ENCODE measurements around the gene LMLN.
"Not testable (repeated sequence)": the region's sequence is repeated elsewhere in the genome, so short reads cannot be mapped to it uniquely, and the experiment has no call there.

The LMLN gene

DNA sequence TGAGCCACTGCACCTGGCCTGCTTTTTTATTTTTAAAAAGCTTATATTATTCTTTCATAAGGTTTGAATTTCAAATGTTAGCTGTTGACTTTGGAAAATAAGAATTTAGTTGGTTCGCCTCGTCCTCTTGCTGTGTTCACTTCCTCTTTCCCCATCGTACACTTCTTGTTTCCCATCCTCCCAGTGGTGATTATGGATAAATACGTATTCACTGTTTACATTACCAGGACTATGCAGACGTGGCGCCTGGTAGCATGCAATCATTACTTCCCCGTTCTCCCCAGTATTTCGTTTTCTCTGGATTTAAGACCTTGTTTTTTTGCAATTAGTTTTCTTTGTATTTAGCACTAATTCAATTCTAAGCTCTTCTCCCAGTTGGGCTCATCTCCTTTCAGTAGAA, 70.1 kb downstream of the LMLN start:
- Histone ChIP-seq H3K9ac (ENCODE audit: low read length) (no peak overlapping the region), H3K36me3 (ENCODE audit: insufficient read depth, low read length) (peaks cover 3% of the 10 kb centered on the region), H3K27ac (ENCODE audit: low read depth, low read length) (no peak overlapping the region), H3K27me3 (ENCODE audit: control insufficient read depth in 1 of 2, insufficient read depth in 2 of 2, low read length in 2 of 2) (no peaks in the 10 kb centered on the region), H3K4me1 (ENCODE audit: insufficient read depth, low read length) (no peaks in the 10 kb centered on the region), H3K4me3 (ENCODE audit: low read depth in 1 of 2, low read length in 2 of 2) (no peak overlapping the region), H3K9me3 (ENCODE audit: low read length) (no peaks in the 10 kb centered on the region)

DNA sequence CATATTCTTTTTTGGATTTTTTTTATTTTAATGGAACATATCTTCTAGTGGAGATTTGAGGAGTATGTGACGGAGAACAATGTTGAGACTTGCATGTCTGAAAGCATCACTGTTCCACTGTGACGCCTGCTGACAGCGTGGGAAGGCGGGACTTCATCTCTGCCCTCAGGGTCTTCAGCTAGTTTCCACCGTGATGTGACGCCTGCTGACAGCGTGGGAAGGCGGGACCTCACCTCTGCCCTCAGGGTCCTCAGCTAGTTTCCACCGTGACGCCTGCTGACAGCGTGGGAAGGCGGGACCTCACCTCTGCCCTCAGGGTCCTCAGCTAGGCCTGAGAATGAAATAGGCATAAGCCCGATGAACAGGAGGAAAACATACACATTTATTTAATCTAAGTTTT, 70.7 kb downstream of the LMLN start:
- Histone ChIP-seq H3K36me3 (ENCODE audit: insufficient read depth, low read length) (peaks cover 3% of the 10 kb centered on the region), H3K27me3 (ENCODE audit: control insufficient read depth in 1 of 2, insufficient read depth in 2 of 2, low read length in 2 of 2) (no peaks in the 10 kb centered on the region), H3K27ac (ENCODE audit: low read depth, low read length) (no peak overlapping the region), H3K9me3 (ENCODE audit: low read length) (no peaks in the 10 kb centered on the region), H3K9ac (ENCODE audit: low read length) (no peak overlapping the region), H3K4me3 (ENCODE audit: low read depth in 1 of 2, low read length in 2 of 2) (no peak overlapping the region), H3K4me1 (ENCODE audit: insufficient read depth, low read length) (no peaks in the 10 kb centered on the region)

DNA sequence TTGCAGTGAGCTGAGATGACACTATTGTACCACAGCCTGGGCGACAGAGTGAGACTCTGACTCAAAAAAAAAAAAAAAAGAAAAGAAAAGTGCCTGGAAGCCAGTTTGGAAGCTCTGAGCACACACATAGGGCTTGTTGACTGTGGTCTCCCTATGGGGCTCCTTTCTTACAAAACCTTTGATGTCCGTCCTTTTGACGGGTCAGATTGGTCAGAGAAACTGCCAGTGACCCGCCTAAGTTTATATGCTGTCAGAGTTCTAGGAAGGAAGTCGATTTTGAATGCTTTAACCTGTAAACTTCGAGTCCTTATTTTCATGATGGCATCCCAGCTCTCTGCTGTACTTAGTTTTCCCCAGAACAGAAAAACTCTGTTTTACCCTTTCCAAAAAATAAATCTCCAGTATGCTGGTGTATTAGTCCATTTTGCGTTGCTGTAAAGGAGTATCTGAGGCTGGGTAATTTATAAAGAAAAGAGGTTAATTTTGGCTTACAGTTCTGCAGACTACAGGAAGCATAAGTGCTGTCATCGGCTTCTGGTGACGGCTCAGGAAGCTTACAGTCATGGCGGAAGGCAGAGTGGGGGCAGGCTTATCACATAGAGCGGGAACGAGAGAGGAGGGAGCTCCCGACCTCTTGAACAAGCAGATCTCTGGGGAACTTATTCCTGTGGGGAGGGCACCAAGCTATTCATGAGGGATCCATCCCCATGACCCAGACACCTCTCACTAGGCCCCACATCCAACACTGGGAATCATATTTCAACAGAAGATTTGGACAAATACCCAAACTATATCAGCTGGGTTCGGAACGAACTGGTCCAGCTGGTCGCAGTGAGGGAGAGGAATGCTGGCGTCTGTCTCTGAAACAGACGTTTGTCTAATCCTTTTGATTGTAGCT, 72.3 kb downstream of the LMLN start:
- Histone ChIP-seq H3K9me3 (ENCODE audit: low read length) (no peaks in the 10 kb centered on the region), H3K4me1 (ENCODE audit: insufficient read depth, low read length) (no peaks in the 10 kb centered on the region), H3K27me3 (ENCODE audit: control insufficient read depth in 1 of 2, insufficient read depth in 2 of 2, low read length in 2 of 2) (no peaks in the 10 kb centered on the region), H3K9ac (ENCODE audit: low read length) (no peak overlapping the region), H3K36me3 (ENCODE audit: insufficient read depth, low read length) (no peaks in the 10 kb centered on the region), H3K27ac (ENCODE audit: low read depth, low read length) (no peak overlapping the region), H3K4me3 (ENCODE audit: low read depth in 1 of 2, low read length in 2 of 2) (no peak overlapping the region)

DNA sequence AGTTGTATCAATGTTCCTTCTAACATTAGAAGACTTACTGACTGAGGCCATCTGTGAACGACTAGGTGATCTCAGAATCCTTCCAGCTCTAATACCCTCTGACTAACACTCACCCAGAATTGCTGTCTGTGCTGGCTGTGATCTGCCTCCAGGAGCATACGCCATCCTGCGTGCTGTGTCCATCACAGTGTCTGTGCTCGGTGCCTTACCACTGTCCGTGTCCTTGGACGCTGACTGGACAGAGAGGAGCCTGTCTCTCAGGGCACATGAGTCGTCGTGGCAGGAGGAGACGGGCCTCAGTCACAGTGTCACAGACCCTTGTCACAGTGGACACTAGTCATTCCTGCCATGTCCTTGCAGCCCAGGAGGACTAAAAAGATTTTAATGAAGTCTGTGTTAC, 83.1 kb downstream of the LMLN start:
- H3K27ac ChIP-seq (ENCODE audit: low read depth, low read length), result no peak overlapping the region
- H3K9ac ChIP-seq (ENCODE audit: low read length), result no peak overlapping the region
- no peaks in the 10 kb centered on the region for H3K9me3 ChIP-seq (ENCODE audit: low read length)
- no peaks in the 10 kb centered on the region for H3K27me3 ChIP-seq (ENCODE audit: control insufficient read depth in 1 of 2, insufficient read depth in 2 of 2, low read length in 2 of 2)
- H3K4me1 ChIP-seq (ENCODE audit: insufficient read depth, low read length), result no peaks in the 10 kb centered on the region
- no peak overlapping the region for H3K4me3 ChIP-seq (ENCODE audit: low read depth in 1 of 2, low read length in 2 of 2)
- peaks cover 5% of the 10 kb centered on the region for H3K36me3 ChIP-seq (ENCODE audit: insufficient read depth, low read length)

DNA sequence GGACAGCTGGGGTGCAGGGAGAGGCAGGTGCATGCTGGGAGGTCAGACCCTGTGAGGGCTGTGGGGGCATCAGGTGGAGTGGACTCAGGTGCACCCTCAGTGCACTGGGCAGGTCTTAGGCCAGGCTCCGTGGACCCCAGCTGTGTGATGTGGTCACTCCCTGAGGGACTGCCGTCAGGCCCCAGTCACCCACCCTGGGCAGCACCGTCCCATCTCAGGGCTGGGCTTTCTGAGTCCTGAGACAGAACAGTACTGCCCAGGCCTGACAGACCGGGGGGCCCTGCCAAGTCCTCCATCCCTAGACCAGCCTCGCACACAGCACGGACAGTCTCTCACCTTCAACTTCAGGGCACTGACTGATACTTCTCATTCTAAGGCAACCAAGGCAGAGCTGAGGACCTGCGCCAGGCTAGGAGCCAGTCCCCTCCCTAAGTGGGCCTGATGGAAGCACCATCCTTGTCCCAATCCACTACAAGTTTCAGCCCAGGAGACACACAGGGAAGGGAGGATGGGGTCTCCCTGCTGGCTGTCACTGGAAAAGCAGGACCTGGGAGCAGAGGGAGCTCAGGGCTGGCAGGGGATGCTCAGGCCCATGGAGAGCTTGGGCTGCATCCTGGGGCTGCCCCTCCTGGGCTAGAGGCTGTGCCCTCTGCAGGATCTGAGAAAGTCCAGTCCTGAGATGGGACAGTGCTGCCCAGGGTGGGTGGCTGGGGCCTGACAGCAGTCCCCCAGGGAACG, 86.3 kb downstream of the LMLN start:
- Histone ChIP-seq H3K9ac (ENCODE audit: low read length) (no peak overlapping the region), H3K36me3 (ENCODE audit: insufficient read depth, low read length) (no peaks in the 10 kb centered on the region), H3K4me1 (ENCODE audit: insufficient read depth, low read length) (no peaks in the 10 kb centered on the region), H3K27ac (ENCODE audit: low read depth, low read length) (no peak overlapping the region), H3K27me3 (ENCODE audit: control insufficient read depth in 1 of 2, insufficient read depth in 2 of 2, low read length in 2 of 2) (no peaks in the 10 kb centered on the region), H3K4me3 (ENCODE audit: low read depth in 1 of 2, low read length in 2 of 2) (no peak overlapping the region), H3K9me3 (ENCODE audit: low read length) (no peaks in the 10 kb centered on the region)

DNA sequence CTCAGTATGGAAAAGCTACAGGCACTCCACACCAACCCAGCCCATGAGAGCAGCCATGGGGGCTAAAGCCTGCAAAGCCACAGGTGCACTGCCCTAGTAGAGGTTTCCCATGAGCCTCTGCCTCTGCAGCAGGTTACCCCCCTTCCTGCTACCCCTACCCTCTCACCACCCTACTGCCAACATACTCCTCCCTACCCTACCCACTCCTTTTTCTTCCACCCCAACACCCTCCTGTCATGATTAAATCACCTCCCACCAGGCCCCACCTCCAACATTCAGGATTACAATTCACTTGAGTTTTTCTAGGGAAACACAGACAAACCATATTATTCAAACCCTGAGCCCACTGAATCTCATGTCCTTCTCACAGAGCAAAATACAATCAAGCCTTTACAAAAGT, 88.4 kb downstream of the LMLN start:
- Histone ChIP-seq H3K4me1 (ENCODE audit: insufficient read depth, low read length) (no peaks in the 10 kb centered on the region), H3K36me3 (ENCODE audit: insufficient read depth, low read length) (no peaks in the 10 kb centered on the region)

GRCh38 chr3:198051836-198052235, 91.8 kb downstream of the LMLN start:
- no peak overlapping the region for H3K27ac ChIP-seq (ENCODE audit: low read depth, low read length)
- no peak overlapping the region for H3K4me3 ChIP-seq (ENCODE audit: low read depth in 1 of 2, low read length in 2 of 2)
- H3K27me3 ChIP-seq (ENCODE audit: control insufficient read depth in 1 of 2, insufficient read depth in 2 of 2, low read length in 2 of 2), result no peaks in the 10 kb centered on the region
- H3K9ac ChIP-seq (ENCODE audit: low read length), result no peak overlapping the region
- no peaks in the 10 kb centered on the region for H3K9me3 ChIP-seq (ENCODE audit: low read length)
- no peaks in the 10 kb centered on the region for H3K36me3 ChIP-seq (ENCODE audit: insufficient read depth, low read length)
- no peaks in the 10 kb centered on the region for H3K4me1 ChIP-seq (ENCODE audit: insufficient read depth, low read length)

More for the DNA sequence above, 88.4 kb downstream of the LMLN start:
- Histone ChIP-seq H3K27ac (ENCODE audit: low read depth, low read length) (no peak overlapping the region), H3K4me3 (ENCODE audit: low read depth in 1 of 2, low read length in 2 of 2) (no peak overlapping the region), H3K9ac (ENCODE audit: low read length) (no peak overlapping the region), H3K9me3 (ENCODE audit: low read length) (no peaks in the 10 kb centered on the region), H3K27me3 (ENCODE audit: control insufficient read depth in 1 of 2, insufficient read depth in 2 of 2, low read length in 2 of 2) (no peaks in the 10 kb centered on the region)

- H3K27me3 ChIP-seq (ENCODE audit: control insufficient read depth in 1 of 2, insufficient read depth in 2 of 2, low read length in 2 of 2); H3K9ac ChIP-seq (ENCODE audit: low read length); H3K27ac ChIP-seq (ENCODE audit: low read depth, low read length); H3K9me3 ChIP-seq (ENCODE audit: low read length); H3K4me1 ChIP-seq (ENCODE audit: insufficient read depth, low read length); H3K36me3 ChIP-seq (ENCODE audit: insufficient read depth, low read length); H3K4me3 ChIP-seq (ENCODE audit: low read depth in 1 of 2, low read length in 2 of 2): not testable (repeated sequence)
Observed at GRCh38 chr3:198053462-198053861, 93.4 kb downstream of the LMLN start.

GRCh38 chr3:198061119-198062067, 101.4 kb downstream of the LMLN start:
- no peak overlapping the region for H3K27ac ChIP-seq (ENCODE audit: low read depth, low read length)
- H3K9me3 ChIP-seq (ENCODE audit: low read length), result no peaks in the 10 kb centered on the region
- no peaks in the 10 kb centered on the region for H3K27me3 ChIP-seq (ENCODE audit: control insufficient read depth in 1 of 2, insufficient read depth in 2 of 2, low read length in 2 of 2)
- H3K4me1 ChIP-seq (ENCODE audit: insufficient read depth, low read length), result peaks cover 8% of the 10 kb centered on the region
- no peaks in the 10 kb centered on the region for H3K36me3 ChIP-seq (ENCODE audit: insufficient read depth, low read length)
- no peak overlapping the region for H3K4me3 ChIP-seq (ENCODE audit: low read depth in 1 of 2, low read length in 2 of 2)
- no peak overlapping the region for H3K9ac ChIP-seq (ENCODE audit: low read length)

DNA sequence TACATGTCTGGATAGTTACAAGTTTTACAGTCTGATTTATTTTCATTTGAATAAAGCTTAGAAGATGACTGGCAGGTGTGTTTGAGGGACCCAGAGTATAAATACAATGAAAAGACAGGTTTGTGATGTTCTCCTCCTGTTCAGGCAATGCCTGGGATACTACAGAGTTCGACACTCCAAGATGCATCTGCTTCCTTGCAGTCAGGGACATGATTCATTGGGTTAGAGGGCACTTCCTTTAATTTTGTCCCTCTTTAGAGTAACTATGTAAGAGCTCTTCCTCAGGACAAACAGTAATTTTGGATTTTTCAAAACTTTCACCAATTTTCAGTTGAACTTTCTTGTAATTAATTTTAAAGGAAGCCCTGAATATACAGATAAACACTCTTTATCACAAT, 102.0 kb downstream of the LMLN start:
- Histone ChIP-seq H3K27ac (ENCODE audit: low read depth, low read length) (no peak overlapping the region), H3K9ac (ENCODE audit: low read length) (no peak overlapping the region), H3K9me3 (ENCODE audit: low read length) (no peaks in the 10 kb centered on the region), H3K36me3 (ENCODE audit: insufficient read depth, low read length) (no peaks in the 10 kb centered on the region), H3K4me3 (ENCODE audit: low read depth in 1 of 2, low read length in 2 of 2) (no peak overlapping the region), H3K27me3 (ENCODE audit: control insufficient read depth in 1 of 2, insufficient read depth in 2 of 2, low read length in 2 of 2) (no peaks in the 10 kb centered on the region), H3K4me1 (ENCODE audit: insufficient read depth, low read length) (peaks cover 12% of the 10 kb centered on the region)

GRCh38 chr3:198064420-198064819, 104.4 kb downstream of the LMLN start:
- Histone ChIP-seq H3K4me1 (ENCODE audit: insufficient read depth, low read length) (peaks cover 18% of the 10 kb centered on the region), H3K36me3 (ENCODE audit: insufficient read depth, low read length) (no peaks in the 10 kb centered on the region), H3K27me3 (ENCODE audit: control insufficient read depth in 1 of 2, insufficient read depth in 2 of 2, low read length in 2 of 2) (no peaks in the 10 kb centered on the region), H3K4me3 (ENCODE audit: low read depth in 1 of 2, low read length in 2 of 2) (no peak overlapping the region), H3K9ac (ENCODE audit: low read length) (no peak overlapping the region), H3K27ac (ENCODE audit: low read depth, low read length) (no peak overlapping the region), H3K9me3 (ENCODE audit: low read length) (no peaks in the 10 kb centered on the region)
